ENCODE results near the gene CACNA1F.
"Not testable (repeated sequence)": the region's sequence is repeated elsewhere in the genome, so short reads cannot be mapped to it uniquely, and the experiment has no call there.

Gene CACNA1F

DNA sequence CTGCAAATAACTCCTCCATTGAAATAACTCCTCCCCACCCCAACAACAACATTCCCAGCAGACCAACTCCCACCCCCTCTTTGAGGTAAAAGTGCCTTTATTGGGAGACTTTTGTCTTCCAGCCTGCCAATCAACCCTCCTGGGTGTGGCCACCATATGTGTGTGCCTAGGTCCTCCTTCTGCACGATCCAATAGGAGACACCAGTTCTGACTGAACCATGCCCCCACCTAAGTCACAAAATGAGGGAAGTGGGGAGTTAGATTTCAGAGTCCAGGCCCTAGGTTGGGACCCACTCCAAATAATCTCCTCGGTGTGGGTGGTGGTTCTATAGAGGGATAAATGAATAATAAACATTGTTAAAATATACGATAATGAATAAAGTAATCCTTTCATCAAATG, 58.4 kb downstream of the CACNA1F start:
- DNase-seq (ENCODE audit: low read depth), result no peak

- DNase-seq (ENCODE audit: low read depth), result not testable (repeated sequence)
These were observed 59.6 kb downstream of the CACNA1F start for GRCh38 chrX:49173544-49173943.

DNA sequence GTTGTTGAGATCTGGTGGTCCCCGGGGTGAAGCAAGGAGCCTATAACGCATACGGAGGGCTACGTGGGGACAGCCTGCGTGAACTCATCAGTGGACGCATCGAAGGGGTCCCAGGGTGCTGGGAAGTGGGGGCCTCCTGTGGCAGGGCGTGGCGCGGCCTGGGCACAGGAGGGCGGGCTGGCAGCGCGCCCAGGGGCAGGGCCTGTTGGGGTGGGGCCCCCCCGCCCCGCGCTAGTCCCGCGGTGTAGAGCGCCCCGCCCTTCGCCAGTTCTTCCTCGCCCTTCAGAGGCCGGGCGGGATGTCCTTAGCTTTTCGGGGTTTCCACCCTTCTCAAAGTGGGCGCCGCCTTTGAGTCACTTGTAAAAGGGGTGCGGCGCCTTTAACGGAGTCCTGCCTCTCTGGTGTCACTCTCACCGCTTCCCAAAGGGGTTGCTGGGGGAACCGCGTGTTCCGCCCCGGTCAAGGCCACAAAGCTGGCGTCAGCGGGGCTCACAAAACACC, 60.8 kb downstream of the CACNA1F start:
- DNase-seq (ENCODE audit: low read depth), result peak; percentile 50

GRCh38 chrX:49171752-49172279, 61.3 kb downstream of the CACNA1F start, which contains the start of gene PLP2:
TSS of gene PLP2 (plus strand) at chrX:49171898. CDS start at chrX:49172001, 103 bp downstream.
- DNase-seq (ENCODE audit: low read depth), result peak; percentile 57

GRCh38 chrX:49167740-49168108, 65.4 kb downstream of the CACNA1F start:
- DNase-seq (ENCODE audit: low read depth), result no peak

DNA sequence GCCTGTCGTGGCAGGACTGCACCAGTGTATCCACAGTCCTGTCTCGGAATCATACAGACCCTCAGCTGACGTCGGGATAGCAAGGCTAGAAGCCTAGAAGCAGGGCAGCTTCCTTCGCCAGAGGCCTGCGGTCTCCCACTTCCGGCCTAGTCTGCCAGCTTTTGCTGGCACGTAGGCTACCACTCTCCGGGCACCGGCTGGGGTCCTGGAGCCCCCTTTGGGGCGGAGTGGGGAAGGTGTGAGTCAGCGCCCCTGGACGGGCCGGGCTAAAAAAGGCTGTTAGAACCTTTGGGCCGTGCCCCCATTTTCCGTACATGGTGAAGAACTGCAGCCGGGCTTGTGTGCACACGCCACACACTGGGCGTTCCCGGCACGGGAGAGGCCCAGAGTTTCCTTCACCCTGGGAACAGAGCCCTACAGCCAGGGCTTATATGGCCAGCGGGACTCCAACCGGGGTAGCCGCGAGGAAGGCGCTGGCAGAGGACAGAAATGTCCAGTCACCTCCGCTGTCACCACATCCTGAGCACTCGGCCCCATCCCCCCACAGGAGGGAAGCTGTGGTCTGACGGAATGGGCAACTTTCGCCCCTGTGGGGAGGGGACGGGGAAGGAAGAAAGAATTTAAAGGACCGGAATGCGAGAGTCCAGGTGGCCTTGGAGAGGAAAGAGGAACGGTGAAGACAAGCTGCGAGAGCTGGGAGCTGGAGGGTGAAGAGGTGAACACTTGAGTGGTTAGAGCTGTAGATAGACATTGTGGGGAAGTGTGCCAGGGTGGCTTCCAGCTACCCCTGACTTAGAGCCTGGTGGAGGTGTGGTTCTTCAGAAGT, 66.0 kb downstream of the CACNA1F start:
- peak; percentile 49 for DNase-seq (ENCODE audit: low read depth)

DNA sequence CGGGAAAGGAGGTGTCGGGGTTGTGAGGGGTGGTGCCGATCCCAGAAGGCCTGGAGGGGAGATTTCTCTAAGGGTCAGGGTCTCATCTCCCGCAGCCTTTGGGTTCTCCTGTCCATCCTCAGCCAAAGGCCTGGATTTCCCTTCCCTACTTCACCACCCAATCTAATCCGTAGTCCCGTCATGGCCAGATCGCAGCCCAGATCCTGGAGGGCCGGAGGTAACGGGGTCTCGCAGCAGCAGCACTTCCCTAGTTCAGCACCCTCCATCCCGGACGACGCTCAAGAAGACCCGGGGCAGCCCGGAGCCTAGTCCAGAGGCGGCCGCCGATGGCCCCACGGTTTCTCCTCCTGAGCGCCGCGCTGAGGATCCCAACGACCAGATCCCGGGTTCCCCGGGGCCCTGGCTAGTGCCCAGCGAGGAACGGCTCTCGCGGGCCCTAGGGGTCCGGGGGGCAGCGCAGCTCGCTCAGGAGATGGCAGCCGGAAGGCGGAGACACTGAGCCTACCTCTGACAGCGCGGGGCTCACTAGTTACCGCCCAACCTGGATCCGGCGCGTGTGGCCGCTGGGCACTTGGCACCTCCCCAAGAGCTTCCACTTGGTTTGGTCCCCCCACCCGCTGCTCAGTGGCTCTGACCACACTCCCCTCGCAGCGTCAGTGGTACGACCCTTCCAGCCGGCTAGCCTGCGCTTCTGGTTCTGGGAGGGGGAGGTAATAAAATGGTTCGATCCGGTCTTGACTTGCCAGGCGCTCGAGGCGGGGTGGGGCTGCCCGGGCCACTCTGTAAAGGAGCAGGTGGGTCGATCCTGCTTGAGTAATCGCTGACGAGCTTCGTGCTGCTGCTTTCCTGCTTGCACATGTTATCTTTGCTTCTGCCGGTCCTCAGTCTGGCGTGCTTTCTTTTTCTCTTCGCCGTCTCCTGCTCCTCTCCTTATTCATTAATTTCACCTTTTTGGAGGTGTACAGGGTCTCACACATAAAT, 66.9 kb downstream of the CACNA1F start:
- DNase-seq (ENCODE audit: low read depth), result no peak

GRCh38 chrX:49164589-49165360, 68.4 kb downstream of the CACNA1F start:
- DNase-seq (ENCODE audit: low read depth), result no peak

- peak; percentile 51 for DNase-seq (ENCODE audit: low read depth)
These were observed 69.4 kb downstream of the CACNA1F start for GRCh38 chrX:49163555-49164419.

DNA sequence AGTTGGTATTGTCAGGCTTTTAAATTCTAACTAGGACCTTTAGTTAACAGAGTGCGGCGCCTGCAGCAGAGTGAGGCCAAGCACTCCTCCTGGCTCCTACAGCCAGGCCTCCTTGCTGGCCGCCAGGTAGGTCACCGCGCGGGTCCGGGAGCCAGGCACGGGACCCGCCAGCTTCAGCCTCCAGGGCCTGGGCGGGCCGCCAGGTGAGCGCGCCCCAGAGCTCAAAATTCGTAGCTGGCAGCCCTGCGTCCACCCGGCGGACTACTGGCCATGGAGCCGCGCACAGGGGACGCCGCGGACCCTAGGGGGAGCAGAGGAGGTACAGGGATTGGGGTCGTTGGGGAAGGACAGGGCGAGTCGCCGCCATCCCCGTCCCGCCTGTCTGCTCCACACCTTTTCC, 70.5 kb downstream of the CACNA1F start, which contains the start of gene MAGIX:
Gene MAGIX (plus strand): TSS at position 139 of the 400 bp plus-strand sequence. CDS start 132 bp downstream, at position 271.
- no peak for DNase-seq (ENCODE audit: low read depth)

- DNase-seq (ENCODE audit: low read depth), result no peak
These were observed 71.5 kb downstream of the CACNA1F start for GRCh38 chrX:49161632-49162031.

GRCh38 chrX:49160908-49161307, 72.2 kb downstream of the CACNA1F start:
- no peak for DNase-seq (ENCODE audit: low read depth)

- no peak for DNase-seq (ENCODE audit: low read depth)
These were observed 75.9 kb downstream of the CACNA1F start for GRCh38 chrX:49157194-49157593.

- peak; percentile 72 for DNase-seq (ENCODE audit: low read depth)
These were observed 77.0 kb downstream of the CACNA1F start for GRCh38 chrX:49155900-49156837.

DNA sequence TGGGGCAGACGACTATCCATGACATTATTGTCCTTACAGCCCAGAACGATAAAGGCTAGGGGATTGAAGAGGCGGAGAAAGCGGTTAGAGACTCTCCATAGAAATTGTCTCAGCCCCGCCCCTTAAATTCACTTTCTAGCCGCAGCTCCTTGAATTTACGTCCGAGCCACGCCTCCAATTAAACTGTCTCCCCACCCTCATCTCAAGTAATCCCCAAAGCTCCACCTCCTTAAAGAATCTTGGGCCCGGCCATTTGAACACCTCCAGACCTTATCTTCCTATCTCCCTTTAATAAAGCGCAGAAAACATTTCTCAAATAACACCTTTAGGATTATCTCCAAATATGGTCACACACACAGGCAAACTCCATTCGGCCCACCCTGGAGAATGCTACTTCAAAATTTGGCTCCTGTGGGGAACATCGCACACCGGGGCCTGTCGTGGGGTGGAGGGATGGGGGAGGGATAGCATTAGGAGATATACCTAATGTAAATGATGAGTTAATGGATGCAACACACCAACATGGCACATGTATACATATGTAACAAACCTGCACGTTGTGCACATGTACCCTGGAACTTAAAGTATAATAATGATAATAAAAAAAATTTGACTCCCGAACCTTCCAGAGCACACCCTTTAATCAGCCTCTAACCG, 77.8 kb downstream of the CACNA1F start:
- no peak for DNase-seq (ENCODE audit: low read depth)

Measured in stimulated activated CD8-positive, alpha-beta memory T cell treated with anti-CD3 and anti-CD28 coated beads, Interleukin-12 subunit alpha, Interleukin-12 subunit beta, amount 100 ng/mL, for 1 hour (primary cell).